IPS-NIHi7 (cell line): ENCODE data around the gene DUSP5.

Experiments used
- DNase-seq: peaks from one replicate; pipeline ENCODE4 v3.0.0; 2012; ENCODE audit warnings: mixed read lengths; ENCODE audit errors: extremely low spot score

Gene DUSP5

GRCh38 chr10:110499796-110500514 is 2.2 kb downstream of the DUSP5 start:
- no peak for DNase-seq

DNA sequence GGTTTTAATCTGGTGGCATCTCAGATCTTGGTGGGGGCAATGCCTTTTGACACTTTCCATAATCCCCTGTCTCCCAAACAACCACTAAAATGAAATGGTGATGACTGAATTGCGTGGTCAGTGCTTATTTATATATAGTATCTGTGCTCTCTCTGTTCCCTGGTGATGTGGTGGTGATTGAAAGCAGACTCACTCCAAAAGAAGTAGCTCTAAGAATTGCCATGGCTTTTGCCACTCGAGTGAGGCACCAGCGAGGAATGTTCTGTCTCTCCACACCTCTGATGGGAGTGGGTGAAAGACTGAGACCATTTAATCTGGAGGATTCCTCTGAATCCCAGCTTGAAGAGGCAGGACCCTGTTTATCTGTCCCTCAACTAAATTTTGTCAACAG is 2.8 kb downstream of the DUSP5 start:
- DNase-seq: no peak

GRCh38 chr10:110501142-110501937 is 3.6 kb downstream of the DUSP5 start:
- DNase-seq: peak; percentile 70

GRCh38 chr10:110502072-110502845 is 4.6 kb downstream of the DUSP5 start:
- DNase-seq: no peak

DNA sequence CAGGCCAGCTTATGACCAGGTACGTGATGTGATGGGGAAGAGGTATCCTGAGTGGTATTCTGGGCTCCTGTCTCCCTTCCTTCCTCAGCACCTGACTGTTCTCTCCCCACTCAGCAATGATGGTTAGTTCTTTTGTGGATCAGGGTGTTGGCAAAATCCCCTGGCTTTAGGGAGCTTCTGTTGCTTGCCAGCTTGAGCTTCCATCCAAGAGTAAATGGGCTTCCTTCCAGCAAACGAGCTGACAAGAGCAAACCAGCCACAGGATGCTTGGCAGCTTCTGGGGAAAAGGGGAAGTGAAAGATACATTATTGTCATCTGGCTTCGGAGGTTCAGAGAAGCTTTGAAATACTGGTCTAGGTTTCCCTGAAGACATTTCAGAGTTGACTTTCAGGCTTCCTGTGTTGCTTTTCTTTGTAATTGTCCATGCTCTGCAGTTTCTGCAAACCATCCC is 5.2 kb downstream of the DUSP5 start:
- no peak for DNase-seq

GRCh38 chr10:110503528-110504110 is 5.9 kb downstream of the DUSP5 start:
- DNase-seq: no peak

DNA sequence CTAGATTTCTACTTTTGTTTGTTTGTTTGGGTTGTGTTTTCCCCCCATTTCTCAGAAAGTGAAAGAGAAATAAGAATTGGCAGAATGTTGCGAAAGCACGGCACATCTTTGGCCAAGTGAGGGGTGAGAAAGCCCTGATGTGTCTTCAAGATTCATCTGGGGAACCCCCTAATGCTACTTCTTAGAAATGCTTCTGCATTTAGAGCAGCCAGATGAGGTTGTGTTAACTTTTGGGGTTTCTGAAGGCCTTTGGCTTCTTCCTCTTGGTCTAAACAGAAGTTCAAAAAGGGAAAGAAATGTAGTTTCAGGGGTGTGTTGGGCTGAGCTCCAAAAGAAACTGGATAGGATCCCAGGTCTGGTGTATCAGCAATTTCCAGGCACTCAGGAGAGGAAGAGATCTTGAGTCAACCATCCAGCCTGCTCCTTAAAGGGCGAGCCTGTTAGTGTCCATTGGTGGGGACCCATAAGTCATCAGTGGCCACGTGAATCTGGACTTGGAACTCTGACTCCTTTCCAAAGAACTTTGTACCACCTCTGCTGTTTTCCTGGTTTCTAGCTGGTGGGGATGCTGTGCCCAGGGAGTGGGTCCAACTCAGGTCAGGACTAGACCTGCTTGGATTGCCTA is 6.5 kb downstream of the DUSP5 start:
- no peak for DNase-seq

DNA sequence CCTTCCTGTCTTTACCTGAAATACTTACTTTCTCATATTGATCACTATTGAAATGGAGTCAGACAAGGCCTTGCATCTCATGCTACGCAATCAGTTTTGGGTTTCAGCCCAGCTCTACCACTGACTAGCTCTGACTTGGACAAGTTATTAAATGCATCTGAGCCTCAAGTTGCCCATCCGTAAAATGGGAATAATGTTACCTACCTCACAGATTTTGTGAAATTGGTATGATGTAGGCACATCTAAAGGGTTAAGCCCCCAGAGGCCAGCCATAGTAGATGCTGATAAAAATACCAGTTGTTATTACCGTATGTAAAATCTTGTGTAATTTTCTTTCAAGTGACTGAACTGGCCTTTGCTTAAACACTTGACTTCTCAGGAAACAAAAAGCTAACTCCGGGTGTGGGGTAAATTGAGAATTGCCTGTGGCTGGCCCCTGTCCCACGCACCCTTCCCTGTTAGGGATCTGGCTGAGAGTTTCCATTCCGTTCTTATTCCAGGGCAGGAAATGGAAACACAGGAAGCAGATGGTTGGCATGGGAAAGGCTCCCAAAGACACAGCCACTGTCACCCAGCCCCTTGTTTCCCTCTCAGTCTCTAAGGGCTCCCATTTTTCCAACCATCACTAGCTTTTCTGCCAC is 7.5 kb downstream of the DUSP5 start:
- no peak for DNase-seq

- DNase-seq: no peak
These were observed 8.7 kb downstream of the DUSP5 start for GRCh38 chr10:110506448-110506847.

DNA sequence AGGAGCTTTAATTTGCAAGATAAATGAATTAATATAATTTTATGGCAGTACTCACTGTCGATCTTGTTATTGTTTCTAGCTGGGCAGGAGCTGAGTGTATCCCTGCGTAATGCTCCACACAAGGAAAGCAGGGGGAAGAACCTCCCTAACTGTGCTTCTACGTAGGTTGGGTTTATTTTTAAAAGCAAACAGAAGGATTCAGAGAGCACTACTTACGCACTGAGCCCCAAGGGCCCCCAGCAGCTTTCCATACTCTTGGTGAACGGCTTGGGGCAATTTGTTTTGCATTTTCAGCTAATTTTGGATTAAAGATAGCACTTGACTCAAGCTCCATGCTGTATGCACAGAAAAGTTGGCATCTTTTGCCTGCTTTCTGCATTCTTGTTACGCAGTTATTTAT is 9.6 kb downstream of the DUSP5 start:
- no peak for DNase-seq

- no peak for DNase-seq
These were observed 10.6 kb downstream of the DUSP5 start for GRCh38 chr10:110508159-110508788.

- DNase-seq: no peak
These were observed 11.3 kb downstream of the DUSP5 start for GRCh38 chr10:110508806-110509544.

- DNase-seq: no peak
These were observed 11.9 kb downstream of the DUSP5 start for GRCh38 chr10:110509560-110509959.

DNA sequence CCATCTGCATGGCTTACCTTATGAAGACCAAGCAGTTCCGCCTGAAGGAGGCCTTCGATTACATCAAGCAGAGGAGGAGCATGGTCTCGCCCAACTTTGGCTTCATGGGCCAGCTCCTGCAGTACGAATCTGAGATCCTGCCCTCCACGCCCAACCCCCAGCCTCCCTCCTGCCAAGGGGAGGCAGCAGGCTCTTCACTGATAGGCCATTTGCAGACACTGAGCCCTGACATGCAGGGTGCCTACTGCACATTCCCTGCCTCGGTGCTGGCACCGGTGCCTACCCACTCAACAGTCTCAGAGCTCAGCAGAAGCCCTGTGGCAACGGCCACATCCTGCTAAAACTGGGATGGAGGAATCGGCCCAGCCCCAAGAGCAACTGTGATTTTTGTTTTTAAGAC is 12.4 kb downstream of the DUSP5 start:
- no peak for DNase-seq

DNA sequence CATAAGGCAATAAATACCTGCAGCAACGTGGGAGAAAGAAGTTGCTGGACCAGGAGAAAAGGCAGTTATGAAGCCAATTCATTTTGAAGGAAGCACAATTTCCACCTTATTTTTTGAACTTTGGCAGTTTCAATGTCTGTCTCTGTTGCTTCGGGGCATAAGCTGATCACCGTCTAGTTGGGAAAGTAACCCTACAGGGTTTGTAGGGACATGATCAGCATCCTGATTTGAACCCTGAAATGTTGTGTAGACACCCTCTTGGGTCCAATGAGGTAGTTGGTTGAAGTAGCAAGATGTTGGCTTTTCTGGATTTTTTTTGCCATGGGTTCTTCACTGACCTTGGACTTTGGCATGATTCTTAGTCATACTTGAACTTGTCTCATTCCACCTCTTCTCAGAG is 13.0 kb downstream of the DUSP5 start:
- no peak for DNase-seq

DNA sequence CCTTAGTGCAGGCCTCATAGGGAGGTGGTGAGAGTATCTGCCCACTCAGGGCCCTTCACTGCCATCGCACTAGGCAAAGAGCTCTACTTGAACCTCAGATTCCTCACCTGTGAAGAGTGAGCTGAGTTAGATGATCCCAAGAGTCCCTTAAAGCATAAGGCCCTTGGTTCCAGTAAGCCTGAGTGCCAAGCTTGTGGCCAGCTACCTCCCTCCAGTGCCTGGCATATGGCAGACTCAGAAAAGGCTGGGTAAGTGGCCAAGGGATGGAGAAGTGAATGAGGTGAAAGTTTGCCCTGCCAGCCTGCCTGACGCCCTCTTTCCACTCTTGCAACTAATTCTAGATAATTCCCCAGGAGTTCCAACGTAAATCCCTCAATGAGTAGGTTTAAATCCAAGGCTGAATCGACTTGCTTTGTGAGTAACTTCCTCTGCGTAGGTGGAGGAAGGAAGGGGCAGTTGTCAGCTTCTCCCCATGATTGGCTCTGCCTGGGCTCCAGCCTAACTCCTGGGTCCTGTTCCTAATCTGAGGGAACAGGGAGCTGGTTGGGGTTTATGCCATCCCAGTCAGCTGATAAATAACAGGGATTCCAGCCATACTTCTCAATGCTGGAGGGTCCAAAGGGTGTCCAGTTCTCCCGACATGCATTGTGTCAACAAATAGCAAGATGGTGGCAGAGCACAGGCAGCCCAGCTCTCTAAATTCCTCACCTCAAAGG is 14.2 kb downstream of the DUSP5 start:
- DNase-seq: no peak

DNA sequence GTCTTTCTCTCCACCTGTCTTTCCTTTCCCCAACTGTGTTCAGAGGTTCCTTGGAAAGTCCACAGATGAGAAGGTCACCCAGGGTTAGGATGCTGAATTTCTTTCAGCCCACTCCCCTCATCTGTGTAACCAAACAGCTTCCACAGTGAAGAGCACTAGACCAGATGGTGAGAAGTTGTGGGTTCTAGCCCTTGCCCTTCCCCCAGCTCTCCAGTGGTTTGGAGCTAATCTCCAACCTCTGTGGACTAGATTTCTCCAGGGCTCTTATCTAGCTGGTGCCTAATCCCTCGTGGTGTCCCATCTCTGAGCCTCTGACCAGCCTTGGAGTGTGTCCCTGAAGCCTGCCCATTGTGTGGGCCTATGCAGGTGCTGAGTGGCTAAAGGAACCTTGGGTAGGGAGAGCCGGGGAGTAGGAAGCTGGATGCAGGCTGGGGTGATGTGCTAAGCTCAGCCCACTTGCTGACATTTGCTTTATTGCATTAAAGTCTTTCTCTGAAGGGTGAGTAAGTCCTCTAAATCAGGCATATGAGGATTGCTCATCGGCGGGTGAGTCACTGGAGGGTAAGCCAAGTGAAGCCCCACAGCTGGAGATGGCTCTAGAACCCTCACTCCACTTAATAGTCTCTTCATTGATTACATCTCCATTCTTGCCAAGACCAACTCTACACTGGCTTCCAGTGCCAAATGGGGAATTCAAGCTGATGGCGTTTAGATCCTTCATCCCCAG is 14.9 kb downstream of the DUSP5 start:
- DNase-seq: no peak

DNA sequence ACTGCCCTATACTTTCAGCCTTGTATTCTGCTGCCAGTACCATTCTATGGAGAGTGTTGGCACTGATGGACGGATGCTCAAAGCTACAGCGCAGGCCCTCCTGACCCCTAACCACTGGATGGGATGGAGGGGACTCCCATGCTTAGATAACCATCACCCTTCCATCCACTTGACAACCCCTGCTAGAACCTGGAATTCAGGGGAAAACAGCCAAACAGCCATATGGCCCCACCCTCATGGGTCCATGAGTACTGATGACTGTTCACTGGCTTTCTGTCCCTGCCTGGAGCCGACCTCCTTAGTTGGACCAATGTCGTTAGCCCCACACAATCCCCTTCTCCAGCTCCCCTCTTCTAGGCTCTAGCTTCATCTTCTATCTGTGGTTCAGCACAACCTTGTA is 16.2 kb downstream of the DUSP5 start:
- DNase-seq: no peak

- DNase-seq: no peak
These were observed 17.1 kb downstream of the DUSP5 start for GRCh38 chr10:110514848-110515247.
